SH-SY5Y (cell line): Measurements from ENCODE around the gene RAD9A.

ENCODE experiments used
- GATA2 ChIP-seq: IDR thresholded peaks from 2 replicates; pipeline ENCODE4 v1.6.1; 2011; ENCODE audit warnings: mild to moderate bottlenecking, low read depth, low read length
- GATA3 ChIP-seq: IDR thresholded peaks from 2 replicates; pipeline ENCODE4 v1.6.1; 2011; ENCODE audit warnings: low read depth, mild to moderate bottlenecking, low read length, moderate library complexity

- TF ChIP-seq GATA2: no peak
- no peak for TF ChIP-seq GATA3
Observed at GRCh38 chr11:67419325-67420049, 27.7 kb downstream of the RAD9A start.
